Superior temporal gyrus (tissue), 1 donor: ENCODE results near the gene DNAH8.

Source experiments
- DNase-seq: peaks from one replicate; pipeline ENCODE4 v3.0.0-alpha.2; 2016; ENCODE audit errors: extremely low spot score

Gene DNAH8

DNA sequence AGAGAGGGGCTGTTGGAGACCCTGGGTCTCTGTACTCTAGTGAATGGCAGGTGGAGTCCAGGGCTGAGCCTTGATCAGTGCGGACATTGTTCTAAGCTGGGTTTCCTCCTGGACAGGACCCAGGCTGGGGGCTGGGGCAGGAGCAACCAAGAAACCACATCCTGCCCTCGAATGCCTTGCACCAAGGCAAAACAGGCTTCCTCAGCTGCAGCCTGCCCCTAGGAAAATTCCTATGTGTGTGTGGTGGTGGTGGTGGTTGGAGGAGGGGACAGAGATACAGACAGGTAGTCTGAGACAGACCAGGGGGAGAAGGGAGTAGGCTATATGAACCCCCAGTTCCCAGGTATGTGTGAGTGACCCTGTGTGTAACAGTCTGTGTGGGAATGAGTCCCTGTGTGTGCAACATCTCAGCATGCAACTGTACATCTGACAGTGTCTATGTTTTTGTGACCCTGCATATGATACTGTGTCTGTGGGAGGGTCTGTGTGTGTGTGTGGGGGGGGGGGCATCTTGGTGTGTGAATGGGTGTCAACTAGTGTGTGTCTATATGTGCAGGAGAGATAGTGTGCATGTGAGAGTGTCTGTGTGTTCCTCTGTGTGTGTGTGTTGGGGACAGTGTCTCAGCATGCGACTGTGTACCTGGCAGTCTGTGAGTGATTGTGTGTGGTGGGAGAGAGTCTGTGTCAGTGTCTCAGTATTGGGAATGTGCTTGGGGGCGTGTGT lies 336.4 kb downstream of the DNAH8 start:
- no peak for DNase-seq

DNA sequence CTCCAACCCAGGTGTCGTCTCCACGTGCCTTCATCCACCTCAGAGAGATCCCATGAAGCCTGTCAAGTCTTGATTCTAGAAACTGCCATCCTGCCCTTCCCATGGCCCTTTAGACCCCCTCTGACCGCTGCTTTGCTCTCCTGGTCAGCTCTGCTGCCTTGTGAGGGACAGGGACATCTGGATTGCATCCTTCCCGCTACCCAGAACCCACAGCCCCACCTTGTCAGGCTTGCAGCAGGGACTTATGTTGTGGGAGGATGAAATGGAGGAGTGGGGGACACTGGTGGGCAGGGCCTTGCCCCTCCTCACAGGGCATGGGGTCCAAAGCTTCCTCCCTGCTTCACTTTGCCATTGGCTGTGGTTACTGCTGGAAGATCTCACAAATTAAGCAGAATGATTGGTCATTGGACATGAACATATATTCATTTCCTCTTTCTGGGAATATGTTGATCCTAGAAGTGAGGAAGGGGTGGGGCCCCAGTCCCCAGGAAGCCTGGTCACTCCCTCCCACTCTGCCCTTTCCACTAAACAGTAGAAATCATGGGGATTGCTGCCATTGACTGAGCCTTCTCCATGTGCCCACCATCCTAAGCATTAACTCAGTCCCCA lies 338.0 kb downstream of the DNAH8 start:
- DNase-seq: no peak

- no peak for DNase-seq
Measured at GRCh38 chr6:39053854-39054576, 338.9 kb downstream of the DNAH8 start.

- DNase-seq: no peak
Measured at GRCh38 chr6:39054577-39055142, 339.5 kb downstream of the DNAH8 start.

DNA sequence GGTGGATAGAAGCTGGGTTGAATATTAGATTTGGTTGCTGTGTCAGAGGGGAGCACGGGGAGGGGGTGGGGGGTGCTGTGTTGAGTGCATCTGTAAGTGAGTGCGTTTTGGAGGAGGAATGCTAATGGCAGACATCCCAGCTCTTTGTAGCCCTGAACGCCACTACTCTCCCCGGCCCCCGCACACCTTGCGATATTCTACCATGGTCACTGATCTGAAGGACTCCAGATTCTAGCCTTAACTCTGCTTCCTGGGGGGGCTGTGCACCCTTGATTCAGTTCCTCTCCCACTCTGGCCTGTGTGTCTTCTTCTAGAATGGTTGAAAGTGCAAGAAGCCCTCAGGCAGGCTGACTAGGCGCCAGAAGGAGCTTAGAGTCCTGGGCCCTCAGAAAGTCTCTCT lies 340.6 kb downstream of the DNAH8 start:
- DNase-seq: no peak

GRCh38 chr6:39056191-39056590 lies 341.1 kb downstream of the DNAH8 start:
- DNase-seq: no peak

DNA sequence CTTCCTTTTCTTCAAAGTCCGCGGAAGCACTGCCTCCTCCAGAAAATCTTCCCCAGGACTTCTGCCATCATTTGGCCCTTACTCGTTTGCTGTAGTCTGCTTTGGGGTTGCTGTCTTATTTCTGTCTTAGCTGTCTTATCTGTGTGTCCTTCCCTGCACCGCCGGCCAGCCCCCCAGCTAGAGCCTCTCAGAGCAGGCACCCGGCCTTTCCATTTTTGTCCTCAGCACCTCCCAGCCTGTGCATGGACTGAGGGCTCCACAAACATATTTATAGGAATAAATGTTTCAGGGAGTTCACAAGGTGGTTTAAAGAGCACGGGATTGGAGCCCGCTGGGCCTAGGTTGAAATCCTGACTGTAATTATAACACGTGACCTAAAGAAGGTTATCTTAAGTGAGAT lies 341.6 kb downstream of the DNAH8 start:
- DNase-seq: no peak

- no peak for DNase-seq
Measured at GRCh38 chr6:39057251-39058155, 342.4 kb downstream of the DNAH8 start.

GRCh38 chr6:39058471-39059147 lies 343.5 kb downstream of the DNAH8 start:
- DNase-seq: no peak

- no peak for DNase-seq
Measured at GRCh38 chr6:39059496-39060310, 344.6 kb downstream of the DNAH8 start.

- no peak for DNase-seq
Measured at GRCh38 chr6:39060467-39061160, 345.5 kb downstream of the DNAH8 start.

GRCh38 chr6:39061182-39061581 lies 346.1 kb downstream of the DNAH8 start:
- no peak for DNase-seq

- DNase-seq: no peak
Measured at GRCh38 chr6:39061588-39061987, 346.5 kb downstream of the DNAH8 start.

DNA sequence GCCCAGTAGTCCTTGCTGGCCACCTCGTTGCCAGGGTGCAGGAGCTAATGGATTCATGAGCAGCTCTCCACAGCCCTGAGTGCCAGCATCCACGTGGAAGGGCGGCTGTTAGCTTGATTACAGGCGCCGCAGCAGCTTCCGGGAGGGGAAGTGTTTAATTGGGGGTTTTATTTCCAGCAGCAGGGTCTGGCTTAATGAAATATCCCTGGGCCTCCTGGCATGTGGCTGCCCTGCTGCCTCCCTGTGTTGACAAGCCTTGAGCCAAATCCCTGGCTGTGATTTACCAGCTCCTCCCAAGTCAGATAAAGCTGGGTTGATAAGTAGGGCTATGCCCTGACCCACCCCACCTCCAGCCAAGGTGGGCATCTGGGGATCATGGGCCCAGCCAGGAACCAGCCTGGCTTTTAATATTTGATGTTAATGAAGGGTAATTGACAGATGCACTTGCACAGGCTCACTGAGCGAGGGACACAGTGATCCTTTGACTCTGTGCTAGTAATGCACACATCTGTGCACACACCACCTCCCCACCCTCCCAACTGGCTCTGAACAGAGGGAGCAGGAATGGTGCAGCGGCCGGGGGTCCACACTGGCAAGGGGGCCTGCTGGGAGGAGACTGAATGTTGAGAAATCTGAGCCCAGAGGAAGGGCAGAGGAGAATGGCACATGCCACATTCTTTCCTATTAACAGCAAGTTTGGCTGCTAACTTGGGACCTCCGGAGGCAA lies 347.1 kb downstream of the DNAH8 start:
- DNase-seq: no peak

DNA sequence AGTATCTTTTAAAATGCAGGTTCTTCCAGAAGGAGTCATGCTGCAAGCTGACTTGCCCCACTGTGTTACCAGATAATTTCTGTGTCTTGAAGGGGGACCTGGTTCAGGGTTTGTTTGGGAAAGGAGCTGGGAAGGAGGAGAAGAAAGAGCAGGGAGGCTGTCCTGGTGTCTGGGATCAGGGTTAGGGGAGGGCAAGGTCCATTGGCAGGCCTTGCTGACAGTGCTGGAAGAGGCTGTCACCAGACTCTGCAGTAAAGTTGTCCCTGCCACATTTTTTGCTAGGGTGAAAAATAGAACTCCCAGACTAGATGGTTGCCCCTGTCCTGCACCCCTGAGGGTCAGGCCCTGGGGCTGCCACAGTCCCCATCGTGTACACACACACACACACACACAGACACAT lies 348.4 kb downstream of the DNAH8 start:
- no peak for DNase-seq

DNA sequence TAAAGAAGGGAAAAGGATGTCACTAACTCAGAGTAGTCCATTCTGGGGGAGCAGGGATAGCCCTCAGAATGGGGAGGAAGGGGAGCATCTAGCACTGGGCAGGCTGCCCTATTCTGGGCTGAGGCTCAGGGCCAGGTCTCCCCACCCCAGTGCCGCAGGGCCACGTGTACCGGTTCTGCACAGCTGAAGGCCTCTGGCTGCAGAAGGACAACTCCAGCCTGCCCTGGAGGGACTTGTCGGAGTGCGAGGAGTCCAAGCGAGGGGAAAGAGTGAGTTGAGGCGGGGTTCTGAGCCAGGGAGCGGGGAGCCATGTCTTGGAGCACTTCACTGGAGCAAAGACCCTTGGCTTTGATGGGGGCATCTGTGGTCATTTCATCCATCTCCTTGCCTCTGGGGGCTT lies 350.4 kb downstream of the DNAH8 start:
- no peak for DNase-seq

- no peak for DNase-seq
Measured at GRCh38 chr6:39068391-39068790, 353.3 kb downstream of the DNAH8 start.

- no peak for DNase-seq
Measured at GRCh38 chr6:39072830-39073229, 357.7 kb downstream of the DNAH8 start.
